GM21619 (cell line): Measurements from ENCODE around the gene WDR11.

Source experiments
- ATAC-seq: cut with Tn5 transposase; IDR thresholded peaks from one replicate; pipeline ENCODE4 v1.9.1; 2021; ENCODE audit not compliant: unreplicated experiment

Gene WDR11

GRCh38 chr10:120850911-120851865, at the start of gene WDR11:
Gene WDR11 (plus strand): TSS chr10:120851362. CDS start chr10:120851421, 59 bp downstream.
- peak; percentile 97 for ATAC-seq

GRCh38 chr10:120802935-120803334, 48.2 kb upstream of the WDR11 start:
- no peak for ATAC-seq

DNA sequence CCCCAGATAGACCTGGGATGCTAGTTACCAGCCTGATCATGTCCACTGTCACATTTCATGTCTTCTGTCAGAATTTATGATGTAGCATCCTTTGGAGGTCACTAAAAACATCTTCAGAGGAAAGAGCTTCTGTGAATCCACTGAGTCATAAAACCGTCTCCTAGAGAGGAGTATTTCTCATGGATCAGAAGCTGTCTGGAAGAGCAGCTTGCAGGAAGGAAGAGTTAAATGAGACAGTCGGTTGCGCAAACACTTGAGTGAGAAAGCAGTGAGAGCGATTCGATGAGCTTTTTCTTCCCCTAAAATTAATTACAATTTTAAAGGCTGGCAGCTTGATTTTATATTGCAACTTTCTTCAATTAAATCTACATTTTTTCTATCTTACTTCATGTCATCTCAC, 47.2 kb upstream of the WDR11 start:
- no peak for ATAC-seq

GRCh38 chr10:120805014-120805812, 45.9 kb upstream of the WDR11 start:
- no peak for ATAC-seq

DNA sequence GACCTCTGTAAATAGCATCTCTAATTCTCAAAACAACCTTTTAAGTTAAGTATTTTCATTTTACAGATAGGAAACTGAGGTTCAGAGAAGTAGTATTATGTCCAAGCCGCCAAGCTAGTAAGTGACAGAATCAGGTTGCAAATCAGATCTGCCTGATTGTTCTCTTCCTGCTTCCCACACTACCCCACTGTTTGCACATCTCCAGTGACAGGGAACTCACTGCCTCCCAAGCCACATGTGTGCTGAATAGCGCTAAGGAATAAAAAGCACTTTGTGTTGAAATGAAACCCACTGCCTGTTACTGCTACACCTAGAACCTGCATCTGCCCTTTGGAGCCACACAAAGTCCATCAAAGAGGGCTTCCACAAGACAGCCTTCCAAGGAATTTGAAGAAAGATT, 45.1 kb upstream of the WDR11 start:
- ATAC-seq = no peak

GRCh38 chr10:120810298-120810697, 40.9 kb upstream of the WDR11 start:
- ATAC-seq = no peak

GRCh38 chr10:120813085-120813484, 38.1 kb upstream of the WDR11 start:
- no peak for ATAC-seq

GRCh38 chr10:120818301-120818700, 32.9 kb upstream of the WDR11 start:
- ATAC-seq = no peak

DNA sequence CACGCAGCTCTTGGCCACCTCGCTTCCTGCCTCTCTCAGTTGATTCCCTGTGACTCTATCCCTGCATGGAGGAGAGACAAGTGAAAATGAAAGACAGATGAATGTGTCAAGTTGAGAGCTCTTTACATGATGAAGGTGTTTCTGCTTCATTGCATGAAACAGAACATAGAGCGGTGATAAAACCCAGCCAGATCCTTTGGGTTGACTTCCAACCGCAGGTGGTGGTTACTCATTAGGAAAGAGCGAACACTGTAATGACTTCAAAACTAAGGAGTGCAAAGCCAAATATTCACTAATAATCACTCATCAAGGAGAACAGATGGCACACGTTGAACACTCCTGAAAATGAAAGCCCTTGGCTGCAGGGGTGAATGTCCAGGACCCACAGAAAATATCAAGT, 31.8 kb upstream of the WDR11 start:
- ATAC-seq = no peak

DNA sequence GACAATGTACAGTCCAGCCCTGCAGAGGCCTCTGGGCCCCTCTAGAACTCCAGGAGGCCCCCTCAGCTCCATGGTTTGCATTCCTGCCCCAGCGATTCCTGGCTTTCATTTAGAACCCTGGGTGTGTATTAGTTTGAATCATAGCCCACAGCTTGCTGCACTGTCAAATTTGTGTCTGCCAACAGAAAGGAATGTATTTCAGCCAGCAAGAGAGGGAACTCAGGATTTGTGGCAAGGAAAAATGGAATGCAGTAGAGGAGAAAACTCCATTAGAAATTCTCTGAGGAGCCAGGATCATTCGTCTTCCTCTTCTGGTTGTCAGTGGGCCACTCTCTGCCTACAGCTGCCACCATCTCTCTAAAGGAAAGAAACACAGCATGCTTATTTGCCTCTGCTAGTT, 27.9 kb upstream of the WDR11 start:
- no peak for ATAC-seq

DNA sequence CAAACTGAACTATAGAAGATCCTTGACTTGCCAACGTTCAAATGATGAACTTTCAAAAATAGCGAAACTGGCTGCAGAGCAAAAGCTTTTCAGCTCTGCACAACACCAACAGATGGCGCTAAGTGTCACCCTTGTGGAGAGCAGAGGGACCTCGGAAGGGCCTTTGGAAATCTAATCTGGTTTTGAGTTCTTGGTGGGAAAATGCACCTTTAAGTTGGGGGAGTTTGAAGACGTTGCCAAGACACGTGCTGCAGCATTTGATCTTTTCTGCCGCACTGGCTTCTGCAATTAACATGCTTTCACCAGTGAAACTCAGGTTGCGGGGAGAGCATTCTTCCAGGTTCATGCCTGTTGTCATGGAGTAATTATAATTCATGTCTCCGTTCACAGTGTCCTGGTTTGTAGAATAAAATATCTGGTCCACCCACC, 26.3 kb upstream of the WDR11 start:
- ATAC-seq = no peak

- ATAC-seq = no peak
Observed at GRCh38 chr10:120825878-120826769, 25.0 kb upstream of the WDR11 start.

DNA sequence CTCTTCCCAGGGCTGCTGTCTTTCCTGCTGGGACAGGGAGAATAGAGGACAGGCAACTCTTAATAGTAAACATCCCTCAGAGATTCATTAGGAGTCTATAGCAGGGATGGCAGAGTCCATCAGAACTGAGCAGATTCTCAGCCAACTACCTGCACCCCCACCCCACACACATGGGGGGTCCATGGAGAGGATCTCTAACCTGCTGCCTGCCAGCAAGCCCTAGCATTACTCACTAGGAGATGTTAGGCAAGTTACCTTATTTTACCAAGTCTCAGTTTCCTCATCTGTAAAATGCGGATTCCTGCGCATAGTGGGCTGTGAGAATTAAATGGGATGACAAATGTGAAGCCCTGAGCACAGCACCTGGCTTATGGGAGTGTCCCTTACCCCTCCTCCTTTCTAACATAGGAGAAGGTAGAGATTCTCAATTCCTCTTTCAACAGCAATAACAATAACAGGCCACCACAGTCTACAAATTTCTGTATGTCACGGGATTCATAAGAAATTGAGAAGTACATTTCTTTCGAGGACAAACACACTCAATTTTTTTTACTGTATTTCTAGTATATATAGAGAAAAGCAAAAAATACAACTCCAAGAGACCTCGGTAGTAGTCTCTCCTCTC, 23.8 kb upstream of the WDR11 start:
- ATAC-seq = no peak

GRCh38 chr10:120828763-120829319, 22.3 kb upstream of the WDR11 start:
- ATAC-seq = no peak

GRCh38 chr10:120832106-120832505, 19.1 kb upstream of the WDR11 start:
- ATAC-seq = no peak

DNA sequence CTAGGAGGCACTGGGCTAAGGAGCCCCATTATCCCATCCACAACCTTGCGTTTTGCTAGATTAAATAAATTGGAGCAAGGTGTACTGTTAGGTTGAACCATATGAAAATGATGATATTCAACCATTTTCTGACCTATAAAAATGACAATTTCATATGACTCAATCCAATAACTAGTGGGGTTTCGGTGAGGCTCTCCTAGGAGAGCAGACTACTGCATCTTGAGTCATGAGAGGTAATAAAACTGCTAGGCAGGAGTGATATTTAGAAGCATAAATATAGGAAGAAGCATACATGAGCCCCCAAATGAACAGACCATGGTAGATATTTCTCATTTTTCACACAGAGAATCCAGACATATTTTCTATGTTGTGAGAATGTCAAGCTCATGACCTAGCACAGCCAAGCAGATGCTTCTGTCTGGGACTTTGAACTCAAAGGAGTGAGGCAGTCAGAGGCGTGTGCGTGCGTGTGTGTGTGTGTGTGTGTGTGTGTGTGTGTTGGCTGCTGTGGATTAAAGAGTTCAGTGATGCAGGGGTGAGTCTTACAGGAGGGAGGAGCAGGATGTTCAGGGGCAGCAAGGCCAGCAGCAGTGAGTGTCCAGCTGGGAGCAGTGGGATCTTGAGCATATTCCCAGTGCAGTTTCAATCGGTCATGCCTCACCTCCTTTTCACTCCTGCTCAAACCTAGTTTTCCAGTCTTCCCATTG, 17.8 kb upstream of the WDR11 start:
- no peak for ATAC-seq

DNA sequence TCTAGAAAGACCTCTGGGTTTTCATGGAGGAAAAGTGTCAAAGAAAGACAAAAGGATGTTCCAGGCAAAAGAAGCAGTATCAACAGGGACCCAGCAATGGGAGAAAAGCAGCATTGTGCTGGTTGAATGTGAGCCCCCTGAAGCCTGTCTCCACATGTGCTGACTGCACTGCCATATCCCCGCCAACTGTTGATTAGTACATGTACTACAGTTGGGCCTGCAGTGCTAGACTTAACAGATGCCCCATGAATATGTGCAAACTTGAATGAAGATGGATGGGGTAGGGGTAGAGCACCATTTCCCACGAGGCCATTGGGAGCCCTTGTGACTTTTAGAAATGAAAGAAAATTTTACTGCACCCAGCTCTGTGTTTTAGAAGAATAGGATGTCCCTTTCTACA, 15.6 kb upstream of the WDR11 start:
- ATAC-seq = no peak

GRCh38 chr10:120838941-120839340, 12.2 kb upstream of the WDR11 start:
- ATAC-seq = no peak

GRCh38 chr10:120841522-120842189, 9.5 kb upstream of the WDR11 start:
- ATAC-seq = no peak
